Endothelial cell of umbilical vein (primary cell): ENCODE measurements around the gene MLC1.

Experiments
- CTCF ChIP-seq, 2 donors: IDR thresholded peaks; 1 replicate in 1 of 2; 2 replicates in 1 of 2; pipeline ENCODE4 v1.5.1; 2011; ENCODE audit warnings: low read length in 2 of 2, mild to moderate bottlenecking in 2 of 2, moderate library complexity in 2 of 2, control low read depth in 1 of 2, inconsistent platforms in 1 of 2, low read depth in 1 of 2; ENCODE audit not compliant: insufficient read depth in 1 of 2; ENCODE audit errors: extremely low read depth in 1 of 2
- GATA2 ChIP-seq: IDR thresholded peaks from 2 replicates; pipeline ENCODE4 v1.7.0; 2011; ENCODE audit warnings: low read depth, mild to moderate bottlenecking, moderate library complexity, mixed read lengths, low read length; ENCODE audit not compliant: insufficient read length, insufficient read depth
- POLR2A ChIP-seq: IDR thresholded peaks from 2 replicates; pipeline ENCODE4 v1.6.1; 2012; ENCODE audit warnings: low read depth, mild to moderate bottlenecking, control low read depth, low read length
- TF ChIP-seq, protein P1 (sequence below): IDR thresholded peaks from 2 replicates; pipeline ENCODE4 v1.6.1; 2011; ENCODE audit not compliant: insufficient read depth, insufficient read length

- TF ChIP-seq CTCF (IDR thresholded peaks at IDR 0.05; ENCODE audit: extremely low read depth in 1 of 2, insufficient read depth in 1 of 2, low read depth in 1 of 2, low read length in 2 of 2), result no peak
- no peak for TF ChIP-seq POLR2A
- TF ChIP-seq, protein P1, sequence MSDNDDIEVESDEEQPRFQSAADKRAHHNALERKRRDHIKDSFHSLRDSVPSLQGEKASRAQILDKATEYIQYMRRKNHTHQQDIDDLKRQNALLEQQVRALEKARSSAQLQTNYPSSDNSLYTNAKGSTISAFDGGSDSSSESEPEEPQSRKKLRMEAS, result no peak
- no peak for TF ChIP-seq GATA2
Observed at GRCh38 chr22:50049299-50050195, 35.7 kb downstream of the MLC1 start.
